Measurements from ENCODE around the gene SIRPA.

GRCh38 chr20:1951436-1952115 lies 56.4 kb downstream of the SIRPA start:
- TF ChIP-seq POLR2AphosphoS5 (IDR thresholded peaks at IDR 0.05; ENCODE audit: borderline replicate concordance, low read depth, low read length) (no peak), EZH2 (IDR thresholded peaks at IDR 0.05) (no peak)
